ENCODE data around the gene VSIG10L.
A peak's percentile ranks its signal among the peaks of the same experiment; 100 is the strongest.

Gene VSIG10L

DNA sequence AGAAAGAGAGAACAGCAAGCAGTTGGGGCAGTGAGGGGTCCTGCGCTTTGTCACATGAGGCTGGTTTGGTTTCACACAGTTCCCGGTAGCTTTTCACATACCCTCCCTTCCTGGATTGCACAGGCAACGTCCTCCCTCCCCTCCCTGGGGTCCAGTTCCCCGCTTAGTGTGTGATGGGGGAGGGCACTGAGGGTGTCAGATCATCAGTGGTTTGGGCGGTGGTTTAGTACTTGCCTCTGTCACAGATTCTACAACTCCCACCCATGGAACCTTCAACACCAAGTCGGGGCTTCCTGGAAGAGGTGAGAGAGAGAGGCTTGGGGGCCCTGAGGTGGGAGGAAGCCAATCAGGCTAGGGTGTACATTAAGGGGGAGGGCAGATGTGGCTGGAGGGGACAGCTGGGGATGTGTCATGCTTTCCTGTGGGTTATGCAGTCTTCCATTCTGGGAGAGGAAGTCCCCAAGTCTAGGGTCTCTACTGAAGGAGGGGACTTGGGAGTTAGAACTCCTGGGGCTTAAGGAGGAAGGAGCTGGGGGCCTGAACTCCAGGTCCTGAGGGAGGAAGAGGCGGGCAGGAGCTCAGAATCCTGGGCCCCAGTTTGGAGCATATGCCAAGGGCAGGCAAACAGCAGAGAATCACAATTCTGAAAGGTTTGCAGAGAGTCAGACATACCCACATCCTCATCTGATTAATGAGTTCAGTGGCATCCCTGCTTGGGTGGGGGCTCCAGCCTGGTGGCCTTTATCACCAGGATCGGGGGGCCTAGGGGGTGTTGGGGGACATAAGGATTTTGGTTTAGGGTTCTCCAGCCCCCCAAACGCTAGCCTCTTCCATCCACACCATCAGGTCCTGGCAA is 30.9 kb upstream of the VSIG10L start, which contains the start of gene NKG7:
NKG7 (minus strand) TSS at position 6 of the 856 bp plus-strand sequence. CDS start 119 bp downstream, outside the sequence.
- H3K4me3 ChIP-seq (ENCODE audit: insufficient read depth, low read depth, low read length, poor library complexity, severe bottlenecking) = no peak within 1 kb of the TSS
- H3K9me3 ChIP-seq (ENCODE audit: control insufficient read depth, low read length) = no peaks in the 10 kb centered on the region
- no peaks in the 10 kb centered on the region for H3K27me3 ChIP-seq (replicated peaks; ENCODE audit: control insufficient read depth, insufficient read depth, low read length, poor library complexity, severe bottlenecking)
- H3K4me1 ChIP-seq (ENCODE audit: control insufficient read depth, insufficient read depth, low read length, poor library complexity, severe bottlenecking) = peaks cover 40% of the 10 kb centered on the region
- DNase-seq = peak; percentile 25 to 68 (median 50)
- peak within 1 kb of the TSS; percentile 64 for H3K27ac ChIP-seq (ENCODE audit: insufficient read depth, low read length, poor library complexity, severe bottlenecking)
- H3K36me3 ChIP-seq (ENCODE audit: control insufficient read depth, insufficient read depth, low read length) = no peaks in the 10 kb centered on the region

- H3K4me1 ChIP-seq (ENCODE audit: control insufficient read depth, insufficient read depth, low read length, poor library complexity, severe bottlenecking) = peaks cover 47% of the 10 kb centered on the region
- no peaks in the 10 kb centered on the region for H3K27me3 ChIP-seq (replicated peaks; ENCODE audit: control insufficient read depth, insufficient read depth, low read length, poor library complexity, severe bottlenecking)
- no peaks in the 10 kb centered on the region for H3K9me3 ChIP-seq (ENCODE audit: control insufficient read depth, low read length)
- peak overlapping the region; percentile 64 for H3K27ac ChIP-seq (ENCODE audit: insufficient read depth, low read length, poor library complexity, severe bottlenecking)
- no peak for DNase-seq
- H3K36me3 ChIP-seq (ENCODE audit: control insufficient read depth, insufficient read depth, low read length) = no peaks in the 10 kb centered on the region
- H3K4me3 ChIP-seq (ENCODE audit: insufficient read depth, low read depth, low read length, poor library complexity, severe bottlenecking) = no peak overlapping the region
Measured at GRCh38 chr19:51372021-51372648, 30.2 kb upstream of the VSIG10L start.

DNA sequence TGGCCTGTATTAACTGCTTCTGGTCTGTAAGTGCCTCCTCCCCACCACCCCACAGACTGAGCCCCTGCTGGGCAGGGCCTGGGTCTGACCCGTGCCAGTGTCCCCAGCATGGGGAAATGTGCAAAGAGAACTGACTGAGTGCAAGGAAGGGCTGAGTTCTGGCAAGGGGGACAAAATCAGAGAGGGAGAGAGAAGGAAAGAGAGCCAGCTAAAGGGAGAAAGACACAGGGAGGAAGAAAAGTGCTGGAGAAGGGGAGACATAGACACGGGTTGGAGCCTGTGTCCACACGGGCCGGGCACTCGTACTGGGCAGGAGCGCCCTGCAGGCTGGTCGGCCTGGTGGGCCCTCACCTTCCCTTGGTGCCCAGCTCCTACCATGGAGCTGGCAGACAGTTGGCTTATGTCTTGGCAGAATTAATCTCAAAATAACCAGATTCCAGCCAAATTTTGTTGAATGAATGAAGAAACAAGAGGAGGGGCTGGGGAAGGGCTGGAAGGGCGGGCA is 29.3 kb upstream of the VSIG10L start:
- no peak for DNase-seq
- no peak overlapping the region for H3K27ac ChIP-seq (ENCODE audit: insufficient read depth, low read length, poor library complexity, severe bottlenecking)
- H3K4me3 ChIP-seq (ENCODE audit: insufficient read depth, low read depth, low read length, poor library complexity, severe bottlenecking) = no peak overlapping the region
- no peaks in the 10 kb centered on the region for H3K27me3 ChIP-seq (replicated peaks; ENCODE audit: control insufficient read depth, insufficient read depth, low read length, poor library complexity, severe bottlenecking)
- H3K9me3 ChIP-seq (ENCODE audit: control insufficient read depth, low read length) = no peaks in the 10 kb centered on the region
- H3K4me1 ChIP-seq (ENCODE audit: control insufficient read depth, insufficient read depth, low read length, poor library complexity, severe bottlenecking) = peaks cover 52% of the 10 kb centered on the region
- no peaks in the 10 kb centered on the region for H3K36me3 ChIP-seq (ENCODE audit: control insufficient read depth, insufficient read depth, low read length)

DNA sequence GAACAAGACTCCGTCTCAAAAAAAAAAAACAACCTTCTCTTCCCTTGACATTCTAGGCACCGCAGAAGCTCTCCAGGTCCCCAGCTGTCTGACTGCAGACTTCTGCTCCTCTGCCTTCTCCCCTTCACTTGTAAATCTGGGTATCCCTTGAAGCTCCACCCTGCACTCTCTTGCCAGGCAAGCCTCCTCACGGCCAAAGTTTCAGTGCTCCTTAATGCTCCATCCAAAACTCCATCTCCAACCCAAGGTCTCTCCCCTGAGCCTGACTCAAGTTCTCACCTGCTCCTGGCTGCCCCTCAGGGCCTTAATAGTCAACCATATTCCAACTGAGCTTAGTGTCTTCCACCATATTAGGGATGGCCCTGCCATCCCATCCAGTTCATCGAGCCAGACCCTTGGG is 28.3 kb upstream of the VSIG10L start:
- Histone ChIP-seq H3K27ac (ENCODE audit: insufficient read depth, low read length, poor library complexity, severe bottlenecking) (no peak overlapping the region), H3K4me3 (ENCODE audit: insufficient read depth, low read depth, low read length, poor library complexity, severe bottlenecking) (no peak overlapping the region), H3K27me3 (replicated peaks; ENCODE audit: control insufficient read depth, insufficient read depth, low read length, poor library complexity, severe bottlenecking) (no peaks in the 10 kb centered on the region), H3K4me1 (ENCODE audit: control insufficient read depth, insufficient read depth, low read length, poor library complexity, severe bottlenecking) (peaks cover 58% of the 10 kb centered on the region), H3K36me3 (ENCODE audit: control insufficient read depth, insufficient read depth, low read length) (no peaks in the 10 kb centered on the region), H3K9me3 (ENCODE audit: control insufficient read depth, low read length) (no peaks in the 10 kb centered on the region)
- DNase-seq = no peak

GRCh38 chr19:51368366-51369282 is 26.7 kb upstream of the VSIG10L start, which contains the start of gene CLDND2:
Gene CLDND2, minus strand, starts transcription at chr19:51369003. Its CDS starts 426 bp downstream, at chr19:51368577.
- H3K27ac ChIP-seq (ENCODE audit: insufficient read depth, low read length, poor library complexity, severe bottlenecking) = peak within 1 kb of the TSS; percentile 77
- no peaks in the 10 kb centered on the region for H3K36me3 ChIP-seq (ENCODE audit: control insufficient read depth, insufficient read depth, low read length)
- peak within 1 kb of the TSS; percentile 88 for H3K4me3 ChIP-seq (ENCODE audit: insufficient read depth, low read depth, low read length, poor library complexity, severe bottlenecking)
- no peaks in the 10 kb centered on the region for H3K9me3 ChIP-seq (ENCODE audit: control insufficient read depth, low read length)
- DNase-seq = no peak
- H3K4me1 ChIP-seq (ENCODE audit: control insufficient read depth, insufficient read depth, low read length, poor library complexity, severe bottlenecking) = peaks cover 55% of the 10 kb centered on the region
- H3K27me3 ChIP-seq (replicated peaks; ENCODE audit: control insufficient read depth, insufficient read depth, low read length, poor library complexity, severe bottlenecking) = no peaks in the 10 kb centered on the region

DNA sequence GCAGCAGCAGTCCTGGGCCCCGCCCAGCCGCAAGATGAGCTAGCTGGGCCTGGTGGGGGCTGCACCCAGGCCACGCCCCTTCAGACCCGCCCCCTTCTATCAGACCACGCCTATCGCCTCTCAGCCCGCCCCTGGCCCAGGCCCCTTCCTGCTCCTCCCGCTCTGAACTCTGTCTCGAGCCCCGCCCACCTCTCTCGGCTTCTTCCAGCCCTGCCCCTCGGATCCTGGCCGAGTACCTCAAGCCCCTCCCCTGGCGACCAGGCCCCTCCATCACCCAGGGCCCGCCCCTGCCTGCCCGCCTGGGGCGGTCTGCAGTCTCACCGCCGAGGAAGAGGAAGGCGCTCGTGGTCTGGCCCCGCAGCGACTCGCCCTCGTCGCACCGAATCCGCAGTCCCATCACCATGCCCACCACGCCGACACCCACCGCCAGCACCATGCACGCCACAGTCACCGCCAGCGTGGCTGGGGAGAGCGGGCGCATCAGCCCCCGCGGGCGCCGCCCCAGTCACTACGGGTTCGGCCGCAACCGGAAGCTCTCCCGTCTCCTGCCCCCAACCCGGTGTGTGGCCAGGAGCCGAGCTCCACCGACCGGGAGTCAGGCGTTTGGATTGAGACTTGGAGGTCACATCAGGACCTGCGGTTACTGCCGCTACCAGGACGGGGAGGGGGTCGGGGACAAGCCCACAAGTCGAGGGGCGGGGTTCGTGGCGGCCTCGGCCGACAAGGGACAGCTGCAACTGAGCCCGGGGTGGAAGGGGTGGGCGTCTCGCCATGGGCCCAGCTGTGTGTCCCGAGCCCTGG is 25.8 kb upstream of the VSIG10L start:
- H3K27me3 ChIP-seq (replicated peaks; ENCODE audit: control insufficient read depth, insufficient read depth, low read length, poor library complexity, severe bottlenecking) = no peaks in the 10 kb centered on the region
- no peaks in the 10 kb centered on the region for H3K9me3 ChIP-seq (ENCODE audit: control insufficient read depth, low read length)
- H3K4me1 ChIP-seq (ENCODE audit: control insufficient read depth, insufficient read depth, low read length, poor library complexity, severe bottlenecking) = peaks cover 47% of the 10 kb centered on the region
- H3K27ac ChIP-seq (ENCODE audit: insufficient read depth, low read length, poor library complexity, severe bottlenecking) = peak overlapping the region; percentile 77
- H3K4me3 ChIP-seq (ENCODE audit: insufficient read depth, low read depth, low read length, poor library complexity, severe bottlenecking) = peak overlapping the region; percentile 88
- H3K36me3 ChIP-seq (ENCODE audit: control insufficient read depth, insufficient read depth, low read length) = no peaks in the 10 kb centered on the region
- DNase-seq = peak; percentile 88 to 93 (median 92)

GRCh38 chr19:51367255-51367564 is 25.3 kb upstream of the VSIG10L start:
- Histone ChIP-seq H3K27me3 (replicated peaks; ENCODE audit: control insufficient read depth, insufficient read depth, low read length, poor library complexity, severe bottlenecking) (no peaks in the 10 kb centered on the region), H3K27ac (ENCODE audit: insufficient read depth, low read length, poor library complexity, severe bottlenecking) (peak overlapping the region; percentile 77), H3K4me3 (ENCODE audit: insufficient read depth, low read depth, low read length, poor library complexity, severe bottlenecking) (peak overlapping the region; percentile 88), H3K36me3 (ENCODE audit: control insufficient read depth, insufficient read depth, low read length) (no peaks in the 10 kb centered on the region), H3K4me1 (ENCODE audit: control insufficient read depth, insufficient read depth, low read length, poor library complexity, severe bottlenecking) (peaks cover 41% of the 10 kb centered on the region), H3K9me3 (ENCODE audit: control insufficient read depth, low read length) (no peaks in the 10 kb centered on the region)
- no peak for DNase-seq

DNA sequence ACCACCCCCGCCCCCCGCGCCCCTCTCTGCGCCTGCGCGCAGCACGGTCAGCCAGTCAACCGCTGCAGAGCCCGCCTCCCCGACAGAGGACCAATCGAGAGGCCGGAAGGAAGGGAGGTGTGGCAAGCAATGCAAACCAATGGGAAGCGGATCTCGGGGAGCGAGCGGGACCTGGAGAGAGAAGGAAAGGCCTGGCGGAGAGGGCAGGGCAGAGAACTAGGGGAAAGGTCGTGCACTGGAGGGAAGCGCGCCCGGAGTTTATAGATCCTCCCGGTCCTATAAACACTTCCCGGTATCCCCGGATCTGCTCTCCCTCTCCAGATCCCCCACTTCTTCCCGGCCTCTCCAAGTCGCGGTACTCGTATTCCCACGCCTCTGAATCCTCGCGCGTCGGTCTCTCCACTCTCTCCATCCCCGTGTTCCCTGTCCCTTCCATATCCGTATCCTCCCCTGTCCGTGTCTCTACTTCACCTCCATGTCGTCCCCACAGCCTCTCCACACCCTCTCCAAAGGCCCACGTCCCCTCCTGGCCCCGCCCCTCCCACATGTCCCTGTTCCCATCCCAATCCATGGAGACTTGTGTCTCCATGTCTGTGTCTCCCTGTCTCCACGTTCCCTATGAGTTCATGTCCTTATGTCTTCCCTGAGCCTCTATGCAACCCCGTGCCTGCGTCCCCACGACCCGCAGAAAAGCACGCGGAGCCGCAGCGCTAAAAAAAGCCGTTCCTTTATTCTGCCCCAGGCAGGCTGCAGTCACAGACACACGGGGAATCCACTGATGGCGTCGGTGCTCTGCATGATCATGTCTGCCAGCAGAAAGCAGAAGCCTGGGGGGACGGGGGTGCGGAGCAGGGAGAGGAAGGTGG is 24.7 kb upstream of the VSIG10L start:
- H3K4me3 ChIP-seq (ENCODE audit: insufficient read depth, low read depth, low read length, poor library complexity, severe bottlenecking) = peak overlapping the region; percentile 88

More for the DNA sequence above, 24.7 kb upstream of the VSIG10L start:
- no peaks in the 10 kb centered on the region for H3K9me3 ChIP-seq (ENCODE audit: control insufficient read depth, low read length)
- peaks cover 35% of the 10 kb centered on the region for H3K4me1 ChIP-seq (ENCODE audit: control insufficient read depth, insufficient read depth, low read length, poor library complexity, severe bottlenecking)
- peak overlapping the region; percentile 77 for H3K27ac ChIP-seq (ENCODE audit: insufficient read depth, low read length, poor library complexity, severe bottlenecking)
- no peaks in the 10 kb centered on the region for H3K27me3 ChIP-seq (replicated peaks; ENCODE audit: control insufficient read depth, insufficient read depth, low read length, poor library complexity, severe bottlenecking)
- H3K36me3 ChIP-seq (ENCODE audit: control insufficient read depth, insufficient read depth, low read length) = no peaks in the 10 kb centered on the region
- peak; percentile 85 to 93 (median 87) for DNase-seq

Data from effector memory CD4-positive, alpha-beta T cell (primary cell).